Measurements from ENCODE around the gene MAPK10.

The MAPK10 gene

DNA sequence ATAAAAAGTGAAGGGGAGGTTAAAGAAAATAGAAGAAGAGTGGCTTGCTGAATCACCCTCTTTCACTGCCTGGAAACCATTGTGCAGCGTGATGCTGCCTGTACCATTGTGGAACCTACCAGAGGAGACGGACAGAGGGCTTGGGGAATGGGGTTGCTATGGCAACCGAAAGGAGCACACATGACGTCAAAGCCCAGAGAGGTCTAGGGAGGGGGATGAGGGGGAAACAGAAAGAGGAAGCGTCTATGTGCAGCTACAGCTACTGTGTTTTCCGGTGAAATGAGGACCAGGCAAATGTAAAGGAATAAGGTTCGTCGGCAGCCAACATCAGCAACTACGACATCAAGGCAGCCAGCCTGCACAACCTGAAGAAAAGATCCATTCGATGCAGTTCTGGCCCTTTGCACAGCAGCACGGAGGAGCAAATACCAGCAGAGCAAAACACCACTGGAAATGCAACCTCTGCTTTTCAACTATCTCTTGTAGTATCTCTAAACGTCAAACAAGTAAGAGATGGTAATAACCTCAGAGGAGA, at the start of gene MAPK10:
TSS of gene MAPK10 (minus strand) at position 110 of the 535 bp plus-strand sequence.
- peak; percentile 33 for DNase-seq

GRCh38 chr4:86403575-86403974, 43.7 kb upstream of the MAPK10 start:
- DNase-seq, result no peak

GRCh38 chr4:86401826-86402225, 42.0 kb upstream of the MAPK10 start:
- no peak for DNase-seq

DNA sequence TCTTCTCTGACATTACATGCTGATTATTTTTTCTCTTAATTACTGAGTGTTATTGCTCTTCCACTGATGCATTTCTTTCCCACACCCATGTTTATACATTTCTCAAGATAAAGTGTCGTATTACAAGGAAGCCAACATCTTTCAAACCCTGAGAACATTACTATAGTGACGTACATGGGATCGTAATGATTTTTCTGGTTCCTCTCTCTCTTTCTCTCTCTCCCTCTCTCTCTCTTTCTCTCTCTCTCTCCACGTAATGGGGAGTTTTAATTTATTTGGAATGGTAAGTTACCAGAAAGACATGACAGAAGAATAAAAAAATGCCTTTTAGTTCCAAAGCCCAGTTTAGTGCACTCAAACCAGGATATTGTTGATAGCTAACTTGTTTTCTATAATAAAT, 40.4 kb upstream of the MAPK10 start:
- DNase-seq, result no peak

- DNase-seq, result no peak
Measured at GRCh38 chr4:86398187-86398586, 38.3 kb upstream of the MAPK10 start.

DNA sequence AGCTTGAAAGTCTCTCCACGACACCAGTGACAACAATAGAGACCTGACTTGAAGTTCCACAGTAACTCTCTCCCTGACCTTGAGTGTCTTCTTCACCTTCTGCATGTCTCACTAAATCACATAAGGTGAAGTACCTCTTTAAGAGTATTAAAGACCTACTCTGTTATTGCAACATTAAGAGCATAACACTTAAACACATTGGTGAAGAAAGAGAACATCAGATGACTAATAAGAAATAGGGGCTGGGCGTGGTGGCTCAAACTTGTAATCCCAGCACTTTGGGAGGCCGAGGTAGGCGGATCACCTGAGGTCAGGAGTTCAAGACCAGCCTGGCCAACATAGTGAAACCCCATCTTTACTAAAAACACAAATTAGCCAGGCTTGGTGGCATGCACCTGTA, 33.9 kb upstream of the MAPK10 start:
- DNase-seq, result no peak

DNA sequence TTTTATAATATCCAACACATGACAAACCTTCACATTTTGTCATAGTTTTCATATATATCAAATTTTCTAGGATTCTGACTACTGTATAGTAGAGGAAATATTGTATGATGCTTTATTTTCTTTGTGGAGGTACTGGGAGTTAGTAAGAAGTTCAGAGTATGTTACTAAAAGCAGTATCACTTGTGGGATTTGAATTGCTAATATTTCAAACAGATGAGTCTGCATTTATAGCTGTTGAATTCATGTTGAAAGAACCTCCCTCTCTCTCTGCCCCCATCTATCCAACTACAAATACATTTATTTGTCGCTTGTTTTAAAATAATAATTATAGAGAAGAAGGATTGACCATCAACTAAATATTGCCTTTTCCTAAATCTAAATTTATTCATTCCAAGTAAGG, 29.8 kb upstream of the MAPK10 start:
- DNase-seq, result no peak

DNA sequence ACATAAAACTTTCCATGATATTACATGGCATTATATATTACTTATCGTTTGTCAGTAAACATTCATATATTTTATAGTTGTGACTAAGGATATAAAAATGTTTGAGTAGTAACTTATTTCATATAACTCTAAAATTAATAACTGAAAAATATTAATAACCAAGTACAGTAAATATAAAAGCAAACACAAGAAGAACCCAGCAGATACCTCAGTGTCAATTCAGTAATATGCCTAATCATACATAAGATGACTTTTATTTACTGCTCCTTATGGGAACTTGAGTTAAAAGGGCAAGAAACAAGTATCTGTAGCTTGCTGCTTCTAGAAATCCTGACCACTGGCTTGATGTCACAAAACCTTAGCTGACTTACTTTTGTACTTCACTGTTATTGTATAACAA, 28.4 kb upstream of the MAPK10 start:
- no peak for DNase-seq

DNA sequence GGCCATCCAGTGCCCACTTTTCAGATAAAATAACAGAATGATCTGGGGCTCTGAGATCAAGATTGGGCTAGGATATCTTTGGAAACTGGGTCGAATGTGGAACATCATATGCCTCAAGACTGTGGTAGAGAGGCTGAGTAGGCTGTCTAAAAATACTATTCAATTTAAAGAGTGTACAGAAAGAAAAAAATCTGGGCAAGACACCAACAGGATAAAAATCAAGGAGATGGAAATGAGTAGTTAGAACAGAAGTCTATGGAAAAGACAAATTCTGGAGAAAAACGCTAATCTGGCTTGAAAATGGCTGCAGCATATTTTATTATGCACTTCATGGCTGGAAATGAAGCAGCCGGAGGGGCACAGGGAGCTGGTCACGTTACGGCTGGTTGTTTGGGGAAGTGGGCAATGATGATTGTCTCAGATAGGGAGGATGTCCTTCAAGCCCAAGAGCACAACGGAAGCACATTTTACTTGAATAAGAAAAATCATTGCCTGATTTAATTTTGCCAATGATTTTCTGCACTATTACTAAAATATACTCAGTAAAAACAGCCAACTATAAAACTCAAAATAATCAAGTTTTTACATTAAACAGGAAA, 27.1 kb upstream of the MAPK10 start:
- DNase-seq, result no peak

- DNase-seq, result no peak
Measured at GRCh38 chr4:86386201-86386600, 26.3 kb upstream of the MAPK10 start.

- DNase-seq, result no peak
Measured at GRCh38 chr4:86381431-86381830, 21.6 kb upstream of the MAPK10 start.

- DNase-seq, result no peak
Measured at GRCh38 chr4:86380181-86380724, 20.4 kb upstream of the MAPK10 start.

DNA sequence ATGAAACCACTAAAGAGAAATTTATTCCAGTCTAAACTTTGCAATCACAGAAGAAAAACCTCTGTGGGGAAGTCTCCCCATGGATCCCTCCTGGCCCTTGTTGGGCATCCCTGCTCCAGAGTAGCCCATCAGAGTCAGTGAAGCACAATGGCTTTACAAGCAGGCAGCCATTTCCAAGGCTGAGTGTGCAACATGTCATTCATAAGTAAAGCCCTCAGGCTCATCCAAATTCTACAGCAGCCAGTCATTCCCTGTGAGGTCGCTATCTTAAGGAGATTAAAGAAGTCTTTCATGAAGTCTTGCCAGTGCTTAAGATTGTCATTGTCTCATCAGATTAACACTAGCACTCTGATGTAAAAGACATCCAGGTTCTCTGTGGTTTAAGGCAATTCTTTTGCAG, 17.0 kb upstream of the MAPK10 start:
- no peak for DNase-seq

- no peak for DNase-seq
Measured at GRCh38 chr4:86368433-86368832, 8.6 kb upstream of the MAPK10 start.

DNA sequence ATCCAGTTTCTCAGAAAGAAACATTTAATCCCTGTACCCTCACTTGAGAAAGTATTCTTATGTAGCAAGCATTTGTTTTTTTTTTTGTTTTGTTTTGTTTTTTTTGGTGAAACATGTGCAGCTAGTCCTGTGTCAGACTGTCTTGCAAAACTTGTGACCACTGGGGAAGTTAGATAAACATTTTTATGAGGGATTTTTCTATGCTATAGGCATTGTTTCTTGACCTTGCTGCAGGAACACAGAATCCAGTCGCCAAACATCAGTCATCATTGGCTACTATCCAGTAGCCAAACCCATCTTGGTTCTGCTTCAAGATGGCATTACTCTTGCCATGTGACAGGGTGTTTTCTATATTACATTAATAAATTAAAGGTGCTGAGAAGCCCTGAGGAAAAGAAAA, 7.7 kb upstream of the MAPK10 start:
- DNase-seq, result no peak

DNA sequence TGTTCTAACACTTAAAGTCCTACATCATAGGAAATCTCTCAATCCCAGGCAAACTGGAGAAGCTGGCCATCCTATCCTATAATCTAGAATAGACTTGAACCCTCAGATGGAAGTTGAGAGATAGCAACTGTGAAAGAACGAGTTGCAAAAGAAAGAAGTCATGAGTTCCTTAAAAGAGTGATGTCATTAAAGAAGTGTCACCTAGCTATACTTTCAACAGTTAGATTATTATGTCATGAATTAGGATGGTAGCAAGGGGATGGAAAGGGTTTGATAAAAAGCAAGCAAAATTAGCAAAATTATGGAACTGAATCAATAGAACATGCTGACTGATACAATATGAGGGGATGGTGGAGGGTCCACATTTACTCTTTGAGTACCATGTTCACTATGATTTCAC, 7.1 kb upstream of the MAPK10 start:
- no peak for DNase-seq

- no peak for DNase-seq
Measured at GRCh38 chr4:86362510-86362909, 2.7 kb upstream of the MAPK10 start.

- no peak for DNase-seq
Measured at GRCh38 chr4:86358257-86358656, 1.6 kb downstream of the MAPK10 start.

DNA sequence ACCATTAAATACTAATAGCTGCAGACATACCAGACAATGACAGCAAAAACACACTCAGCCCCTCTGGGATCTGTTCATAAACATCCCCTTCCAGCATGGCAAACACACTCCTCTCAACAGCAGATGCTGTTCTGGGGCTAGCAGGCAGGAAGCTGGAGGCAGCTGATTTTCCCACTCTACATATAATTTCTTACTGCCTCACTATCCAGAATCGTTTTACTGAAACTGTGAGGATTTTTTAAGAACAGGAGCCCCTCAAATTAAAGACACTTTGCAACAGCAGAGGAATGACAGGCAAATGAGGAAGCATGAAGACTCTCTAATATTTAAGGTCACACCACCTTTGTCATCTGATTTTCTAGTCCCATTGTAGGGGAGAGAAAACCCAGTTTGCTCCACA, 2.2 kb downstream of the MAPK10 start:
- DNase-seq, result no peak

GRCh38 chr4:86356425-86357210, 3.2 kb downstream of the MAPK10 start:
- DNase-seq, result no peak

DNA sequence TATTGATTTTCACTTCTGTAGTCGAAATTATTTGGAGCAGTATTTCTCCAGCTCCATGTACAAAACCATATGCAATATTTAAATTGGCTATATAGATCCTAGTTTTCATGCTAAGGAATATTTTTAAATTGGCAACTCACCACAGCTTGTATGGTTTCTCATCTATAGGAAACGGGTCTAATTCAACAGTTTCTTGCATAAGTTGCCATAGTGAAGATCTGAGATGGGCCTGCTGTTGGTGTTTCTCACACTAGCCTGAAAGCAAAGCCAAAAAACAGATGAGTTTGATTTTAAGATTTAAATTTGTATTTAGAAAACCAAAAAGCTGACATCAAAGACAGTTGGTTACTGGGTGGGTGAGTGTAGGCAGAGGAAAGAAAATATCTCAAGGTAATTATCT, 5.5 kb downstream of the MAPK10 start:
- DNase-seq, result no peak

DNA sequence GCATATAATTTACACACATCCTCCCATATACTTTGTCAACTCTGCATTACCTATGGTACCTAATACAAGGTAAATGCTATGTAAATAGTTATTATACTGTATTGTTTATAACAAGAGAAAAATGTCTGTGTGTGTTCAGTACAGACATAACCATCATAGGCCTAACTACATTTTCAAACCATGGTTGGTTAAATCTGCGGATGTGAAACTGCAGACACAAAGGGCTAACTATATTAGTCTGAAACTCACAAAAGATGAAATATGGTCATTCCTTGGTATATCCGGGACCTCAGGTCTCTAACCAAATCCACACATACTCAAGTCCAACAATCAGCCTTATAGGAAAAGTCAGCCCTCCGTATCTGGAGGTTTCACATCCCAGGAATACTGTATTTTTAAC, 13.5 kb downstream of the MAPK10 start:
- no peak for DNase-seq

GRCh38 chr4:86344127-86344526, 15.7 kb downstream of the MAPK10 start:
- no peak for DNase-seq

DNA sequence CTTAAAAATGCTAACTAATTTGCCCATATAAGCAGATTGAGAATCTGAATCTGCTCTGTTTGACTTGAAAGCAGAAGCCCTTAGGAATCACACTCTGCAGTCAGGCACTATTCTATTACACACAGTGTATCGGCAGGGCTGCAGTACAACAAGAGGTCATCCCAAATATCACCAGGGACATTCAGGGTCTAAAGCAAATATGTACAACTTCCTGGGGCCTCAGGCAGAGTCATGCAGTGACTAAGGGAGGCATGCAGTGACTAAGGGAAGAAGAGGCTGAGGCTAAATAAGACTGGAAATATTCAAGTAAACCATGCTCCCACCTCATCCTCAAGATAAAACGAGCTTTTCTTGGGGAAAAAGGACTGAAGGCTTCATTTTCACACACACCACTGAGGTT, 20.9 kb downstream of the MAPK10 start:
- DNase-seq, result no peak
